ENCODE data around the gene POLR2B.

DNA sequence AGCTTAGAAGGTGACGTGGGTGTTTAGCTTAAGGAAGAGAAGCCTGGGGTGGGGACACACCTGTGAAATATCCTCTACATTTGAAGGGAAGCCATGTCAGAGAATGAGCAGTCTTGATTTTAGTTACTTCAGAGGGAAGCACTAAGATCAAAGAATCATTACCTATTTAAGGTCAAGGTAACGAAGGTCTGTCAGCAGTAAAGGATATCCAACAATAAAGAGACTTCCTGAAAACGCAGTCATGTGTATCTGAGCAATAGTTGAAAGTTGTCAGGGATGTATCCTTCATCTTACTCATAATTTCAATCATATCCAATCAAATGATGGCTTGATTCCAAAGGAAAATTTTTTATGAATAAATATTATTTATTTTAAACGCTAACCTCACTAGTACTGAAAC, 98.0 kb downstream of the POLR2B start:
- TF ChIP-seq, protein P1, sequence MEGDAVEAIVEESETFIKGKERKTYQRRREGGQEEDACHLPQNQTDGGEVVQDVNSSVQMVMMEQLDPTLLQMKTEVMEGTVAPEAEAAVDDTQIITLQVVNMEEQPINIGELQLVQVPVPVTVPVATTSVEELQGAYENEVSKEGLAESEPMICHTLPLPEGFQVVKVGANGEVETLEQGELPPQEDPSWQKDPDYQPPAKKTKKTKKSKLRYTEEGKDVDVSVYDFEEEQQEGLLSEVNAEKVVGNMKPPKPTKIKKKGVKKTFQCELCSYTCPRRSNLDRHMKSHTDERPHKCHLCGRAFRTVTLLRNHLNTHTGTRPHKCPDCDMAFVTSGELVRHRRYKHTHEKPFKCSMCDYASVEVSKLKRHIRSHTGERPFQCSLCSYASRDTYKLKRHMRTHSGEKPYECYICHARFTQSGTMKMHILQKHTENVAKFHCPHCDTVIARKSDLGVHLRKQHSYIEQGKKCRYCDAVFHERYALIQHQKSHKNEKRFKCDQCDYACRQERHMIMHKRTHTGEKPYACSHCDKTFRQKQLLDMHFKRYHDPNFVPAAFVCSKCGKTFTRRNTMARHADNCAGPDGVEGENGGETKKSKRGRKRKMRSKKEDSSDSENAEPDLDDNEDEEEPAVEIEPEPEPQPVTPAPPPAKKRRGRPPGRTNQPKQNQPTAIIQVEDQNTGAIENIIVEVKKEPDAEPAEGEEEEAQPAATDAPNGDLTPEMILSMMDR (IDR thresholded peaks at IDR 0.05): no peak
- TF ChIP-seq EP300 (IDR thresholded peaks at IDR 0.05): no peak
